CD4-positive, alpha-beta T cell treated with Interleukin-15 for 1 hour (primary cell): Measurements from ENCODE around the gene LSG1.
A peak's percentile ranks its signal among the peaks of the same experiment; 100 is the strongest.
"Not testable (repeated sequence)": the region's sequence is repeated elsewhere in the genome, so short reads cannot be mapped to it uniquely, and the experiment has no call there.

Source experiments
- DNase-seq: peaks from one replicate; pipeline ENCODE4 v3.0.0-alpha.2; 2020

The LSG1 gene

DNA sequence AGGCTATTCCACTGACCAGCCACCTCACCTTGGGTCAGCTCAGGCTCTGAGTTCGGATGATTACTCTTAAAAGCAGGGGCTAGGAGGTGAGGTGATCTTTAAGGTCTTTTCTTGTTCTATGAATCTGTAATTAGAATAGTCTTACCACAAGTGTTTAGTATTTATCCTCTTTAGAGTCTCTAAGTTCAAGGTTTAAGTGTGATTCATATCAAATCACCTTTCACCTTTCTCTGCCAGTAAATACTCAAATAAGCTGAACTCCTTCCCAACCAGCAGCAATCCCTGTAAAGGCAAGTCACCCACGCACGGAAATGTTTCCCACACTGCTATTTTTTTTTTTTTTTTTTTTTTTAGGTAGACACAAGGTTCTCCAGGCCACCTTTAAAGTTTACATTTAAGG, 24.2 kb downstream of the LSG1 start:
- DNase-seq, result no peak

DNA sequence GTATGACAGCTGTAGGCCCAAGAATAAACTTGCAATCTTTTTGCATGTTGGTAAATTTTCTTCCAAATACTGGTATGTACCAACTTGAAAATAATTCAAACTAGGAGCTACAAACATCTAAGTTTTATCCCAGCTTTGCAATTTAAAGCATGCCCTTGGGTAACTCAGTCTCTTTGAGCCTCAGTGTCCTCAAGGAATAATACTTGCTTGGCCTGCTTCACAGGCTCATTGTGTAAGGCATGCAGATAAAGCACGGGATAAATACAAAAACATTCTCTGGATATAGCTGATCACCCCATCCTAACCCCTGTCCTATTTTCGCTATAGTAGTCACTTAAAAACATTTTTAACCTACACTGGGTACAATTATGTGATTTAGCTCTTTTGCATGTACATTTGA, 29.2 kb downstream of the LSG1 start:
- DNase-seq, result no peak

DNA sequence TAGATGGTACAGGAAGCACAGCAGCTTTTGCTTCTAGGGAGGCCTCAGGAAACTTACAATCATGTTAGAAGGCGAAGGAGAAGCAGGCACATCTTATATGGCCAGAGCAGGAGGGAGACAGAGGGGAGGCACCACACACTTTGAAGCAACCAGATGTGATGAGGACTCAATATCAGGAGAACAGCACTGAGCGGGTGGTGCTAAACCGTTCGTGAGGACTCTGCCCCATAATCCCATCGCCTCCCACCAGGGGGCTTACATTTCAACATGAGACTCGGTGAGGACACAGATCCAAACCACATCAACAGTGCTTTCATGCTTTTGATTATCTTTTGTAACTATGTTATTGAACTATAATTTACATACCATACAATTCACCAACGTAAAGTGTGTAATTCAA, 31.2 kb downstream of the LSG1 start:
- no peak for DNase-seq

DNA sequence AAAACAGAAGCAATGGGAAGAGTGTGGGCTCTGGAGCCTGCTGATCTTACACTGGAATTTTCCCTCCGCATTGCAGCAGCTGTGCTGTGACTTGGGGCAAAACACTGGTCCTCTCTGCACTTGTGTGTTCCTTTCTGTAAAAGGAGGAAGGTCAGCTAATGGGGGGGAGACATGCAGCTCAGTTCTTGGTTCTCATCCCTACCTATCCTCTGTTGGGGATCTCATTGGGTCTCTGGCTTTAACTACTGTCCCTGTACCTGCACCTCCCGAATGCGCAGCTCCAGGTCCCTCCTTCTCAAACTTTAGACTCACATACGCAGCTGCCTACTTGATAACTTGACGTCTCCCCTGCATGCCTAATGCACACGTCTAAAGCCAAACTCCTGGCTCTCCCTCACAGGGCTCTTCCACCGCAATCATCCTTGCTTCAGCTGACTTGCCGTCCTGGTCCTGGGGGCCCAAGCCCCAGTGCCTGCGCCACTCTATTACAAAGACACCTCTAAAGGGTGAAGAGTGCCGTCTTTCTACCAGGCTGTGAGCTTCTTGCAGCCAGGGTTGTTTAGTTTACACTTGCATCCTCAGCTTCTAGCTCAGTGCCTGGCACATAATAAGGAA, 32.9 kb downstream of the LSG1 start:
- no peak for DNase-seq

DNA sequence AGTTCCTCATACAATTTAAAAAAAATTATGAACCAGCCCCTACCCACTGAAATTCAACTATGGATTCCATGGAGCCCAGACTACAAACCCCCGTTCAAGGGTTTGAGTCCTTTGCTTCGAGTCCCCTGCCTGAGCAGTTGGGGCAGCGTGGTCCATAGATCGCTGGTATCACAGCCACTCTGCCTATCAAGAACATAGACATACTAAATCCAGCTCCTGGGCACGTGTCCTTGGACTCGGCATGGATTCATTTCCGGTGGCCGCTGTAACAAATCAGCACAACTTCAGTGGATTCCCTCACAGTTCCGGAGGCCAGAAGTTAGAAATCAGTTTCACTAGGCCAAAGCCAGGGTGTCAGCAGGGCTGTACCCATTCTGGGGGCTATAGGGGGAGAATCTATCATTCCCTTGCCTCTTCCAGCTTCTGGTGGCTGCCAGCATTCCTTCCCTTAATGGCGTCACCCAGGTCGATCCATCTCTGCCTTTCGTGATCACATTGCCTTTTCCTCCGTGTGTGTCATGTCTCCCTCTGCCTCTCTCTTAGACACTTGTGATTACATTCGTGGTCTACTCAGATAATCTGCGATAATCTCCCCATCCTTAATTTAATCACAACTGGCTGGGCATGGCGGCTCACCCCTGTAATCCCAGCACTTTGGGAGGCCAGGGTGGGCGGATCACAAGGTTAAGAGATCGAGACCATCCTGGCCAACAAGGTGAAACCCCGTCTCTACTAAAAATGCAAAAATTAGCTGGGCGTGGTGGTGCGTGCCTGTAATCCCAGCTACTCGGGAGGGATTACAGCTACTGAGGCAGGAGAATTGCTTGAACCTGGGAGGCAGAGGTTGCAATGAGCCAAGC, 34.2 kb downstream of the LSG1 start:
- DNase-seq, result no peak

DNA sequence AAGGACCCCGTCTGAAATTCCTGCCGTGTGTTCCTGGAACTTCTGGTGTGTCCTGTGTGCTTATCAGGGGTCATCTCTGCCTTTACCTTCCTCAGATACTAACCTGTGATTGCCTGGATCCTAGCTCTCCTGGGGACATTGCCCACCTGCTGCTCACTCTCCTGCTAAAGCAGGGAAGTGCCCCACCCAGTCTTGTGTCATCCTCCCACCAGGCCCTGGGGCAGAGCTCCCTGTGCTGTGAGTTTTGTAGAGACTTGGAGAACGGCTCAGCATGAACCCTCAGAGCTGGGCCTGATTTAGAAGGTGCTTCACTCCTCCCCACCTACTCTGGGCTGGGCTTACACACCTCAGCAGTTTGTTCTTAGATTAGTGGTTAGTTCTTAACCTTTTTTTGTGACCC, 34.9 kb downstream of the LSG1 start:
- DNase-seq, result no peak

DNA sequence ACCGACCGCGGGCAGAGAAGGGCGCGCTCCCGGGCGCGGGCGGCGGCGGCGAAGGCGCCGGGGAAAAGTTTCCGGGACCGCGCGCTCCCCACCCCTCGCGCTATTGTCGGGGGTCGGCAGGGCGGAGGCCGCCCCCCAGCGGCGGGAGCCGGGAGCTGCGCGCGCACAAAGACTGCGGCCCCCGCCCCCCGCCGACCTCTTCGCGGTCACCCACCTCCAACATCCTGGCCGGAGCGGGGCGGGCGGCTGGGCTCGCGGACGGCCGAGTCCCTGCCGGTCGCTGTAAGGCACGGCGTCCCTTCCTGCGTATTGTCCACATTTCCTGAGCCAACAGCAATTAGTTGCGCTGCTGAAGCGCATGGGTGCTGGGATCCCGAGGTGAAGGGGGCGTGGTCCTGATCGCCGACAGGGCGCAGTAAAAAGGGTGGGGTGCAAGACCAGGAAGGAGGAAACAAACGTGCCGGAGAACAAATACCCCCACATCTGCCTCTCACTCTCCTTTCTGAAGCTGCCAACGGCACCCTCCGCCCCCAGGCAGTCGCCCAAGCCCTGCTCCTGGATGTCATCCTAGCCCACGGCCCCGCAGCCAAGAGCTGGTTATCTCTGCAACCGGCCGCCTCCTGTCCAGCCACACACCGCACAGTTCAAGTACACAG, 38.5 kb downstream of the LSG1 start, which contains the start of gene TMEM44:
Gene TMEM44, minus strand, starts transcription at position 71 of the 656 bp plus-strand sequence. CDS start 204 bp downstream, outside the sequence.
- DNase-seq, result peak; percentile 51

DNA sequence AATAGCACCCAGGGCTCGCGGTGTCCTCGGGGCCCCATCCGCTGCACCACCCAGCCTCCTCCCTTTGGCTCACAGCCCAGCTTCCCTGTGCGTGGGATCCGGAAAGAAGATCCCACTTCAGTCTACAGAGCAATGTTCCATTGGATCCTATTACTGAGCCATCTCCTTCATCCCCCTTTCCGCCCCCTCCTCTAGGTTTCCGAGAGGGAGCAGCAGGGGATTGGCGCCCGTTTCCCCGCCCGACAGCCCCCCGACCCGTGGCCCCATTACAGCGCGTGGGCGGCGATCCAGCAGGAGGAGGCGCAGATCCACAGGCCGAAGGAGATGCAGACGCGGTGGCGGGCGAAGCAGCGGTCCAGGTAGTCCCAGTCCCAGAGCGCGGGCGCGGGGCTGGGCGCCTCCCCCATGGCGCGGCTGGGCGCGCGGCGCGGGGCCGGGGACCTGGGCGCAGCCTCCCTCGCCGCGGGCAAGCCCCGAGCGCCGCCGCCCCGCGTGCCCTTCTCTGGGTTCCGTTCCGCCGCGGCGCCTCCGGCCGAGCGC, 39.1 kb downstream of the LSG1 start:
- DNase-seq, result no peak

DNA sequence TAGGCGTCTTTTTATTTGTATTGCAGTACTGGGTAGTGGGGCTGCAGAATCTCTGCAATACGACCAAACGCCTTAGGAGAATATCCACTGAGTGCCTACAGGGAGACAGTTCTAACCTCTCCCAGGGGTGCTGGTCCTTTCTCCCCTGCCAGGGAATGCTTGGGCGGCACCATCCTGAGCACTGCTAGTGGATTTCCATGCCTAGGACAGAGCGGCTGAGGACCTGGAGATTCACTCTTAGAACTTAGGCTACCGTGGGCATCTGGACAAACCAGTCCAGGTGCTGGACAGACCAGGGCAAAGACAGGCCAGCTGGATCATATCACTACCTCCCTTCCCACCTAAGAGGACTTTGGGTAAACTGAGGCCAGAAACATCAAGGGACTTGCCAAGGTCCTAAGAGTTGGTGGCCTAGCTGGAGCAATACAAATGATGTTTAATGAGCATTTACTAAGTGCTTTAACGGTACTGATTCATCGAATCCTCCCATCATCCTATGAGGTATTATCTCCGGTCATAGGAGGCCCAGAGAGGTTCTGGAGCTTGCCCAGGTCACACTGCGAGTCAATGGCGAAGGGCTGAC, 39.7 kb downstream of the LSG1 start:
- no peak for DNase-seq

DNA sequence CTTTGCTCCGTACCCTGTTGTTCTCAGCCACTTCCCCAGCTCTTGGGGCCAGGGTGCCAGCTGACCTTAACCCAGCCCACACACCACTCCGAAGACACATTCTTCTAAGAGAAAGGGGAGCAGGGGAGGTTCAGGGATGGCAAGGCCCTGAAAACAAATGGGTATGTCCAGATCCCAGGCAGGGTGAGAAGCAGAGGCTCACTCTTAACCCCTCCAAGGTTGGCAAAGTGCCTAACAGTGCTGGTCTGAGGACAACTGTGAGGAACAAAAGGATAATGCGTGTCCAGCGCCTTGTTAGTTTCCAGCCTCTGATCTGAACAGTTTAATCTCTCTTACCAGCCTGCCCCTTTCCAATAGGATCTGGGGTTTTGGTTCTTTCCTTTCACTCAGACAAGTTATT, 40.3 kb downstream of the LSG1 start:
- DNase-seq, result no peak

DNA sequence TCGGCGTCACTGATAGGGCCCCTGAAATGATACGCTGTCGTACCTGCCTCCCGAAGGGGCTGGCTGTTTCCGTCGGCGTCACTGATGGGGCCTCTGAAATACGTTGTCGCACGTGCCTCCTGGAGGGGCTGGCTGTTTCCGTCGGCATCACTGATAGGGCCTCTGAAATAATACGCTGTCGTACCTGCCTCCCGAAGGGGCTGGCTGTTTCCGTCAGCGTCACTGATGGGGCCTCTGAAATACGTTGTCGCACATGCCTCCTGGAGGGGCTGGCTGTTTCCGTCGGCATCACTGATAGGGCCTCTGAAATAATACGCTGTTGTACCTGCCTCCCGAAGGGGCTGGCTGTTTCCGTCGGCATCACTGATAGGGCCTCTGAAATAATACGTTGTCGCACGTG, 41.3 kb downstream of the LSG1 start:
- DNase-seq, result not testable (repeated sequence)

DNA sequence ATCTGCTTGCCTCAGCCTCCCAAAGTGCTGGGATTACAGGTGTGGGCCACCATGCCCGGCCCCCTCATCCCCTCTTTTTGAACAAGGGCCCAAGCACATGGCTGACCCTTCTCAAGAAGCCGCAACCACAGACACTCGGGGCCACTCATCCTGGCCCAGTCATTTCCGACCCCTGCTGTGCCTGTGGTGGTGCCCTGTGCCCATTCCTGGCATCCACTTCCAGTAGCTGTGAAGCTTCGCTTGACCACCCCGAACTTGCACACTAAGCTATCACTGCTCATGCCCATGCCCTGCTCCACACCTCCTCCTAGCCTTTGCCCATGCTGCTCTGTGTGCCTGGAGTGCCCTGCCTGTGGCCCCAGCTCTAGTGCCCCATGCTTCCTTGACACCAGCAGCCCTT, 47.0 kb downstream of the LSG1 start:
- no peak for DNase-seq

DNA sequence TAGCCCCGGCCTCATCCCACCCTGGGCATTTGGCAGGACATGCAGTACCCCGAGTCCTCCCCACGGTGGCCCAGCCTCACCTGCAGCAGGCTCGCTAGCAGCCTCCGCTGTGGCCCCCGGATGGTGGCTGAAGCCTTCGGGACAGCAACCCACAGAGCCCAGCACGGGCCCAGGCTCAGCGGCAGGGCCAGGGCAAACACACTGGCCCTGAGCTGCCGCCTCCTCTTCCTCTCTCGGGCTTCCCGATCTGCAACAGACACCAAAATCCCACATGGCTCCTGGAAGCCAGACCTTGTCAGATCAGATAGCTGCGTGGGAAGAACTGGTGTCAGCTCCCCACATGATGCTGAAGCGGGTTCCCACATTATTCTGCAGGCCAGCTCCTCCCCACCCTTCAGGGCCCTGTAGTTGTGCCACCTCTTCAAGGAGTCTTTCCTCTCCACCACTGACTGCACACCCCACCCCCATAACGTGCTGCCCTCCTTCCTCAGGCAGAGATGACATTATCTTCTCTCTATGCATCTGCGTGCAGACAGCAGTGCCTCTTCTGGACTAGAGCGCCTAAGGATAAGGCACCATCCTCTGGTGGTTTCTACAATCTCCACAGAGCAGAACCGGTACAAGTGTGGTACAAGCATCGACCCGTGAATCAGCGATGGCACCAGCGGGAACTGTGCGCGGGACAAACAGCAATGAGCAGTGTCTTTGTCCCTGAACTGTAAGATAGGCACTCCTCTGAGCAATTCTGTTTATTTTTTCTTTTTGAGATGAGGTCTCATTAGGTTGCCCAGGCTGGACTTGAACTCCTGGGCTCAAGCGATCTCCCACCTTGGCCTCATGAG, 48.3 kb downstream of the LSG1 start:
- DNase-seq, result no peak

DNA sequence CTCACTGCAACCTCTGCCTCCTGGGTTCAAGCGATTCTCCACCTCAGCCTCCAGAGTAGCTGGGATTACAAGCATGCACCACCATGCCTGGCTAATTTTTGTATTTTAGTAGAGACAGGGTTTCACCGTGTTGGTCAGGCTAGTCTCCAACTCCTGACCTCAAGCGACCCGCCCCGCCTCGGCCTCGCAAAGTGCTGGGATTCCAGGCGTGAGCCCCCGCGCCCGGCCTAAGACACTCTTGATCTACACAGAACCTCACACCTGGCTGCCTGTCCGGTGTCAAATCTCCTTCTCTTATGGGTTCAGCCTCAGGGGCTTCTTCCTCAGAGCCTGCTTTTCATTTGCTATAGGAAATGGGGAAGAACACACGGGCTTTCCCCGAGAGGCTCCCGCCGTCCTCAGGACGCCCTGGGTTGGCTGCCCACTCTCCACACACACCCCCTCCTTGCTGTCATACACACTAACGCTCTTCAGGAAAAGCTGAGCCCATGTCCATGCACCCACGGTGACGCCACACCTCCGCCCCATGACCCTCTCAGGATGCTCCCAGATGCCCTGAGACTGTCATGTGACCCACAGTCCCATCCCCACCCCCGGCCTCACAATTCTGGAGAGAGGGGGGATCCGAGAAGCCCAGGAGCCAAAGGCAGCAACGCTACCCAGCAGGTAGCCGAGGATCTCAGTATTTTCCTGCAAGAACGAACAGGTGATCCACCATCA, 49.2 kb downstream of the LSG1 start:
- no peak for DNase-seq

DNA sequence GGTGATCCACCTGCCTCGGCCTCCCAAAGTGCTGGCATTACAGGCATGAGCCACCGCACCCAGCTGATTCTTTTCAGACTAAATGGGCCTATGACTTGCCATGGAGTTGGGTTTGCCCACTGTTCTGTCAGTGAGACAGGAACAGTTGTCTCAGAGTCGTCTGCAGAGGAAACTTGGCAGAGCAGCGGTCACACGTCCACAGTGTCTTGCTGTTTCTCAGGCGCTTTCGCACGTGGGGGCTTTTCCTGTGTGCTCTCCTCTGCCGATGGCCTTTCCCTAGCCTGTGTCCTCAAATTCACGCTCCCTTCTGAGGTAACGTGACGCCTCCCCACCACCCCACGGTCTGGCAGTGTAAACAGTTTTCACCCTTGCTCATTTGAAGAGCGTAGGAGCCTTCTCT, 50.0 kb downstream of the LSG1 start:
- DNase-seq, result no peak

DNA sequence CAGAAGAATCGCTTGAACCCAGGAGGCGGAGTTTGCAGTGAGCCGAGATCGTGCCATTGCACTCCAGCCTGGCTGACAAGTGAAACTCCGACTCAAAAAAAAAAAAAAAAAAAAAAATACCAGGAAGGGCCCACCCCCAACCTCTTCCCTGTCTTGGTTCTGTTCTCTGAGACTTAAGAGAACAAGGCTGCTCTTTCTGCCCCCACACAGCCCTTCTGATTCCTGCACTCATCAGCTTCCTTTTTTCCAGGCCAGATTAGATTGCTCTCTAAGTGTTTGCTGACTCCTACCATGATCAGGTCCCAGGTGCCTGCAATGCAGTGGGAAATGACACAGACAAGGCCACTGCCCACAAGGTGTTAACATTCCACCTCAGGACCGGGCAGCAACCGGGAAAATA, 51.8 kb downstream of the LSG1 start:
- DNase-seq, result no peak

DNA sequence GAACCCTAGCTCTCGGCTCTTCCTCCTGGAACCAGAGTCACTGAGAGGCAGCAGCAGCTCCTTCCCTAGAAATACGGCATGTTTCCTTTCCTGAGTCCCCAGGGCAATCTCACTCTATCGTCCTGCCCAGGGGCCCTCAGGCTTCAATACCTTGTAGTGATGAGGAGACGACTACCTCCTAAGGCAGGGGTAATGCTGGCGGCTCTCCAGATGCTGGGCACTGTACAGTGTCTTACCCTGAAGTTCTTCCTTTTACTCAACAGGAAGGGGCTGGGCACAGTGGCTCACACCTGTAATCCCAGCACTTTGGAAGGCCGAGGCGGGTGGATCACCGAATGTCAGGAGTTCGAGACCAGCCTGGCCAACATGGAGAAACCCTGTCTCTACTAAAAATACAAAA, 52.2 kb downstream of the LSG1 start:
- DNase-seq, result no peak

DNA sequence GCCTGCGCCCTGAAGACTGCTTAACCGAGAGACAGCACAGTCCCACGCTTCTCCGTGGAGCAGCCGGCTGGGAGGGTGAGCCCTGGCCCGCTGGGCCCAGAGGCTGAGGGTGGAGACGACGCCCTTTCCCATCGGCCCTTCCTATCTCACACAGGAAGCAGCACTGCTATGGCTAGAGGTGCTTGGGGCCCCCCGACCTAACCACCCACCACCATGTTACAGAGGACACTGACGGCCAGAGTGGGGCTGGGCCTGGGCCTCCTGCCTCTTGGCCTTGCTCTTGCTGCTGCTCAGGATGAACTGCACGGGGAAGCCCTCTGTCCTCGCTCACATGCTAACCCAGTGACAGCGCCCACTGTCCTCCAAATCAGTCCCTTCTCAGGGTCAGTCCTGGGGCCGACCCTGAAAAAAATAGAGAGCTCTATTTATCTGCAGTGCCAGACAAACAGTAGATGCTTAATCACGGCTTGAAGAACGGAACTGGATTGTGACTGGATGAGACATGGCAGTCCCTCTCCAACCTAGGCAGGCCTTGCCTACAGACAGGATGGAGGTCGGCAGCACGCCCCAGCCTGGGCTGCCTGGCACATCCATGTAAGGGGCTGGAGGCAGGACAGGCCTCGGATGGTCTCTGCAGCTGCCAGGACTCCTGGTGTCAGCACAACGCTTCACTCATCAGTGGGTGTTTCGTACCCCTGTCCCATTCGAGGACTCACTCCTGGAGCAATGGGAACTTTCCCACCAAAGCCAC, 53.0 kb downstream of the LSG1 start:
- no peak for DNase-seq

DNA sequence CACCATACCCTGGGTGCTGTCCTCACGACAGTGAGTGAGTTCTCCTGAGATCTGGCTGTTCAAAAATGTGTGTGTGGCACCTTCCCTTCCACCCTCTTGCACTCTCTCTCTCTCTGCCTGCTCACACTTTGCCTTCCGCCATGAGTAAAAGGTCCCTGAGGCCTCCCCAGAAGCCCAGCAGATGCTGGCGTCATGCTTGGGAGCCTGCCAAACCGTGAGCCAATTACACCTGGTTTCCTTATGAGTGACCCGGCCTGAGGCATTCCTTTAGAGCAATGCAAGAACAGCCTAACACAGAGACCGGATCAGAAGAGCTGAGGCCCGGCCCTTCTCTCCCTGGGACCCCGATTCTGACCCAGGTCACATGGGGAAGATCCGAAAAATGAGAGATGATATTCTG, 54.2 kb downstream of the LSG1 start:
- no peak for DNase-seq

DNA sequence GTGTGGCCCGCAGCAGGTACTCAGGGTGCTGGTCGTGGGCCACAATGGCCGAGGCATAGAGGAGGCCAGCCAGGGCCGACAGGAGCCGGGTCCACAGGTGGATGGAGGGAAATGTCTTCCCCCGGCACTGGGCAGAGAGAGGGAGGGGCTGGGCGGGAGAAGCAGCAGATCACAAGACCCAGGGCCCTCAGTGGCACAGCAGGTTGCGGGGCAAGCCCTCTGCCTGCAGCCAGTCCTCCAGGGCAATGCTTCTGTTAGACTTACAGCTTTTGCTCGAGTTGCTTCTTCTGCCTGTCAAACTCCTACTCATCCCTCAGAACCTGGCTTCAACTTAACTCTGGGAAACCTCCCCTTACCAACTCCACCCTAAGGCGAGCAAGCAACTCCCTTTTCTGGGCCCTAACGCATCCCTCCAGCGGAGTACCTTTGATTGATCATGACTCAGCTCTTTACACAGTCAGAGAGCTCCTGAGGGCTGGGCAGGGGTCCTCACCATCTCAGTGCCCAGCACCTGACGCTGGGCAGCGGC, 54.8 kb downstream of the LSG1 start:
- no peak for DNase-seq

DNA sequence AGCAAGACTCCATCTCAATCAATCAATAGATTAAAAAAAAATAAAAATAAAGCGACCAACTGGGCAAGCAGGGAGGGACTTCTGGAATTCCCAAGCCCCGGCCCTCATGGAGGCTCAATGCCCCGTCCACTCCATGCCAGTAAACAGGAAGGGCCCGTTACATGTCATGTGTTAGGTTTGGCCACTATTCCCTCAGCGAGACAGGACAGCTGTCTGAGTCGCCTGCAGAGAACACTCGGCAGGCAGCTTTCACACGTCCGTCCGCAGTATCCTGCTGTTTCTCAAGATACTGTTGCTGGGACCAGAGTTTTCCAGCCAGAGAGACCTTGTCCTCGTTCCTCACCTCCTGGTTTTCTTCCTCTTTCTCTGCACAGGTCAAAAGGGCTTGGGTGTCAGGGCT, 56.8 kb downstream of the LSG1 start:
- DNase-seq, result no peak
